ENCODE measurements around the gene QRICH1. TPM values are rescaled to one million over a fixed set of nuclear protein-coding genes. Genes with fewer than 3 reads are reported as not detected.

QRICH1 gene
- total and polyA plus RNA-seq, 2 donors (not counting 3 experiments of a cell fraction or from before 2014, with no cell fraction given), result 89.7 to 116 TPM

- FAIRE-seq, result no peak
- dilution Hi-C loops (cut with MboI; ENCODE audit: extremely low pct_ligation_motif_present, low sequenced_read_pairs) (no loop called here), intact Hi-C loops (cut with micrococcal nuclease) (no loop called here)
- Histone ChIP-seq H3K4me1 (ENCODE audit: control insufficient read depth, extremely low read depth, insufficient read depth, low read length) (peaks cover 11% of the 10 kb centered on the region), H3K36me3 (ENCODE audit: control insufficient read depth in 2 of 2, extremely low read depth in 1 of 2, insufficient read depth in 2 of 2, low read length in 2 of 2) (peaks cover 5 to 51% of the 10 kb centered on the region in 2 experiments), H3K4me3 (replicated peaks in 1 of 3; ENCODE audit: insufficient read depth in 1 of 3, low read depth in 1 of 3, low read length in 3 of 3) (no peak overlapping the region), H3K79me2 (ENCODE audit: control insufficient read depth, insufficient read depth, low read length) (peaks cover 36% of the 10 kb centered on the region), H3K27ac (ENCODE audit: insufficient read depth, low read depth, low read length) (no peak overlapping the region), H3K4me2 (ENCODE audit: insufficient read depth, low read length) (no peak overlapping the region), H3K9ac (replicated peaks; ENCODE audit: extremely low read depth, insufficient read depth, low read length) (no peak overlapping the region), H3K9me1 (replicated peaks; ENCODE audit: control insufficient read depth, extremely low read depth, insufficient read depth, low read length) (no peaks in the 10 kb centered on the region), H3K9me3 (replicated peaks; ENCODE audit: control insufficient read depth, insufficient read depth, low read length) (no peaks in the 10 kb centered on the region), H3K27me3 (ENCODE audit: control insufficient read depth in 2 of 2, insufficient read depth in 2 of 2, low read length in 2 of 2) (no peaks in the 10 kb centered on the region), H2AFZ (ENCODE audit: low read depth, low read length) (no peak overlapping the region), H4K20me1 (replicated peaks; ENCODE audit: control insufficient read depth, extremely low read depth, insufficient read depth, low read length) (no peaks in the 10 kb centered on the region)
- TF ChIP-seq FOS (IDR thresholded peaks at IDR 0.05; ENCODE audit: borderline replicate concordance, insufficient read depth, low read length) (no peak), JUN (IDR thresholded peaks at IDR 0.05; ENCODE audit: borderline replicate concordance, insufficient read depth, insufficient read length, low read depth) (no peak), POLR2AphosphoS5 (IDR thresholded peaks at IDR 0.05; ENCODE audit: insufficient read depth, low read depth, low read length) (no peak), EZH2 (IDR thresholded peaks at IDR 0.05; ENCODE audit: borderline replicate concordance, low read depth, low read length, severe bottlenecking) (no peak), MYC (IDR thresholded peaks at IDR 0.05; ENCODE audit: low read depth, low read length) (no peak), CTCF (IDR thresholded peaks at IDR 0.05; ENCODE audit: extremely low read depth in 1 of 2, insufficient read depth in 1 of 2, low read depth in 1 of 2, low read length in 2 of 2) (no peak), POLR2A (IDR thresholded peaks at IDR 0.05; ENCODE audit: low read depth, low read length) (no peak), MAX (IDR thresholded peaks at IDR 0.05; ENCODE audit: insufficient read depth, insufficient read length) (no peak), GATA2 (IDR thresholded peaks at IDR 0.05; ENCODE audit: insufficient read depth, insufficient read length, low read depth, low read length) (no peak)
- POLR2A ChIA-PET, result interaction anchor here (1.1 to 1.9 kb wide), 2 partner anchors 9 to 10 kb away, joined by 3 to 12 read pairs; partner anchors contain the start of gene NDUFAF3
- no peak for DNase-seq (ENCODE audit: low read depth, low spot score)
- CTCF ChIA-PET, result interaction anchor here (3.5 to 12.8 kb wide), 2 partner anchors 9 to 24 kb away, joined by 18 to 254 read pairs; partner anchors contain the start of genes NDUFAF3 and P4HTM
- no TSS peak for BruUV-seq (replicated peaks)
These were observed 81.3 kb downstream of the QRICH1 start for GRCh38 chr3:49012441-49013017.
